ENCODE data around the gene CISTR. TPM values are rescaled to one million over a fixed set of nuclear protein-coding genes. Genes with fewer than 3 reads are reported as not detected.

The CISTR gene
- total RNA-seq, 1 experiment from 2014 or later = not detected

GRCh38 chr12:53785161-53785560 is 33.4 kb upstream of the CISTR start:
- intact Hi-C loops (cut with micrococcal nuclease) = no loop called here

GRCh38 chr12:53782093-53782703 is 30.4 kb upstream of the CISTR start:
- no peaks in the 10 kb centered on the region for H3K36me3 Mint-ChIP-seq (ENCODE audit: insufficient read depth, unreplicated experiment)
- H3K4me3 Mint-ChIP-seq (ENCODE audit: unreplicated experiment) = no peak overlapping the region
- no peaks in the 10 kb centered on the region for H3K9me3 Mint-ChIP-seq (ENCODE audit: unreplicated experiment)
- ChIA-PET POLR2A (interaction anchor here (0.7 to 2.5 kb wide), 11 partner anchors 13 to 300 kb away, joined by 3 to 9 read pairs (median 3); partner anchors contain the start of gene CALCOCO1), CTCF (interaction anchor here (0.5 to 5.0 kb wide), 16 partner anchors 8 to 448 kb away, joined by 3 to 20 read pairs (median 3); partner anchors contain the start of genes ATP5MC2 and HOTAIR)
- no peaks in the 10 kb centered on the region for H3K27me3 Mint-ChIP-seq (ENCODE audit: insufficient read depth, unreplicated experiment)
- H3K4me1 Mint-ChIP-seq (ENCODE audit: insufficient read depth, unreplicated experiment) = peaks cover 14% of the 10 kb centered on the region
- BruUV-seq (replicated peaks) = no TSS peak
- intact Hi-C loops (cut with micrococcal nuclease) = no loop called here
- peak; percentile 30 for DNase-seq (ENCODE audit: unreplicated experiment)
- no peak for TF ChIP-seq CTCF (IDR thresholded peaks at IDR 0.05; ENCODE audit: unreplicated experiment)
- peak overlapping the region; percentile 20 for H3K27ac Mint-ChIP-seq (ENCODE audit: low read depth, unreplicated experiment)

More at GRCh38 chr12:53785161-53785560, 33.4 kb upstream of the CISTR start:
- BruUV-seq (replicated peaks) = no TSS peak
- no peak for TF ChIP-seq CTCF (IDR thresholded peaks at IDR 0.05; ENCODE audit: unreplicated experiment)
- POLR2A ChIA-PET = no interaction called here
- Mint-ChIP-seq H3K9me3 (ENCODE audit: unreplicated experiment) (no peaks in the 10 kb centered on the region), H3K36me3 (ENCODE audit: insufficient read depth, unreplicated experiment) (no peaks in the 10 kb centered on the region), H3K27ac (ENCODE audit: low read depth, unreplicated experiment) (no peak overlapping the region), H3K4me1 (ENCODE audit: insufficient read depth, unreplicated experiment) (peaks cover 14% of the 10 kb centered on the region), H3K4me3 (ENCODE audit: unreplicated experiment) (no peak overlapping the region), H3K27me3 (ENCODE audit: insufficient read depth, unreplicated experiment) (no peaks in the 10 kb centered on the region)
- CTCF ChIA-PET = interaction anchor here (0.7 to 5.0 kb wide), 9 partner anchors 15 to 208 kb away, joined by 3 to 20 read pairs (median 5); partner anchors contain the start of gene HOXC10
- no peak for DNase-seq (ENCODE audit: unreplicated experiment)

GRCh38 chr12:53781228-53781801 is 29.5 kb upstream of the CISTR start:
- CTCF ChIA-PET = interaction anchor here (0.5 to 5.0 kb wide), 7 partner anchors 9 to 159 kb away, joined by 3 to 20 read pairs (median 7); no protein-coding TSS in a partner anchor
- DNase-seq (ENCODE audit: unreplicated experiment) = no peak
- H3K36me3 Mint-ChIP-seq (ENCODE audit: insufficient read depth, unreplicated experiment) = no peaks in the 10 kb centered on the region

More at GRCh38 chr12:53781228-53781801, 29.5 kb upstream of the CISTR start:
- no TSS peak for BruUV-seq (replicated peaks)
- no peak overlapping the region for H3K4me3 Mint-ChIP-seq (ENCODE audit: unreplicated experiment)
- no peaks in the 10 kb centered on the region for H3K27me3 Mint-ChIP-seq (ENCODE audit: insufficient read depth, unreplicated experiment)
- H3K4me1 Mint-ChIP-seq (ENCODE audit: insufficient read depth, unreplicated experiment) = peaks cover 14% of the 10 kb centered on the region
- H3K9me3 Mint-ChIP-seq (ENCODE audit: unreplicated experiment) = no peaks in the 10 kb centered on the region
- peak overlapping the region; percentile 20 for H3K27ac Mint-ChIP-seq (ENCODE audit: low read depth, unreplicated experiment)
- intact Hi-C loops (cut with micrococcal nuclease) = no loop called here
- POLR2A ChIA-PET = interaction anchor here (0.6 to 2.5 kb wide), 7 partner anchors 12 to 299 kb away, joined by 3 to 9 read pairs (median 3); no protein-coding TSS in a partner anchor
- TF ChIP-seq CTCF (IDR thresholded peaks at IDR 0.05; ENCODE audit: unreplicated experiment) = no peak

All from MCF 10A (cell line).